ENCODE measurements around the gene NSG1. TPM values are rescaled to one million over a fixed set of nuclear protein-coding genes. Genes with fewer than 3 reads are reported as not detected.
"Not testable (repeated sequence)": the region's sequence is repeated elsewhere in the genome, so short reads cannot be mapped to it uniquely, and the experiment has no call there.

The NSG1 gene
- total and polyA plus RNA-seq, 7 donors: 1.4 to 9.6 (median 3.8) TPM

DNA sequence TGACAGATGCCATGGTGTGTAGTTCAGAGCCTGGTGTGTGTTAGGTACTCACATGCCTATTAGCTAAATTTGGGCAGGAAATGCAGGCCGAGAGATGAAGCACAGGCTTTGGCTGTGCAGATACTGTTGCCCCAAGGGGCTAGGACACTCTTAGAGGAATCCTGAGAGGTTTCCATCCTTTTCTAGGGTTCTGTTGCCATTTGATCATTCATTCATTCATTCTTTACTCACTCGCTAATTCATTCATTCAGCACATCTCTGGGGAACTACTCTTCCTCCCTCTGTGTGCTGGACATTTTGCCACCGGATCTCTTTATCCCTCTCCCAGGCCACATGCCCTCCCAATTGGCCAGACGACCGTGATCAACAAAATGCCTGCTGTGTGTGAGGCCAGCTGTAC is 43.9 kb upstream of the NSG1 start:
- Histone ChIP-seq H3K27ac (no peak overlapping the region), H3K4me1 (no peaks in the 10 kb centered on the region), H3K27me3 (no peaks in the 10 kb centered on the region), H3K36me3 (no peaks in the 10 kb centered on the region), H3K4me3 (no peak overlapping the region), H3K9me3 (no peaks in the 10 kb centered on the region)
- no peak for DNase-seq
- intact Hi-C loops (cut with DNase I): no loop called here
- 80 to 82% methylated on average over 5 of the region's 5 CpGs for WGBS, 2 donors
- TF ChIP-seq POLR2A (IDR thresholded peaks at IDR 0.05) (no peak), EP300 (IDR thresholded peaks at IDR 0.05) (no peak), POLR2AphosphoS5 (IDR thresholded peaks at IDR 0.05) (no peak)
- TF ChIP-seq, protein P1, sequence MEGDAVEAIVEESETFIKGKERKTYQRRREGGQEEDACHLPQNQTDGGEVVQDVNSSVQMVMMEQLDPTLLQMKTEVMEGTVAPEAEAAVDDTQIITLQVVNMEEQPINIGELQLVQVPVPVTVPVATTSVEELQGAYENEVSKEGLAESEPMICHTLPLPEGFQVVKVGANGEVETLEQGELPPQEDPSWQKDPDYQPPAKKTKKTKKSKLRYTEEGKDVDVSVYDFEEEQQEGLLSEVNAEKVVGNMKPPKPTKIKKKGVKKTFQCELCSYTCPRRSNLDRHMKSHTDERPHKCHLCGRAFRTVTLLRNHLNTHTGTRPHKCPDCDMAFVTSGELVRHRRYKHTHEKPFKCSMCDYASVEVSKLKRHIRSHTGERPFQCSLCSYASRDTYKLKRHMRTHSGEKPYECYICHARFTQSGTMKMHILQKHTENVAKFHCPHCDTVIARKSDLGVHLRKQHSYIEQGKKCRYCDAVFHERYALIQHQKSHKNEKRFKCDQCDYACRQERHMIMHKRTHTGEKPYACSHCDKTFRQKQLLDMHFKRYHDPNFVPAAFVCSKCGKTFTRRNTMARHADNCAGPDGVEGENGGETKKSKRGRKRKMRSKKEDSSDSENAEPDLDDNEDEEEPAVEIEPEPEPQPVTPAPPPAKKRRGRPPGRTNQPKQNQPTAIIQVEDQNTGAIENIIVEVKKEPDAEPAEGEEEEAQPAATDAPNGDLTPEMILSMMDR (IDR thresholded peaks at IDR 0.05): no peak

DNA sequence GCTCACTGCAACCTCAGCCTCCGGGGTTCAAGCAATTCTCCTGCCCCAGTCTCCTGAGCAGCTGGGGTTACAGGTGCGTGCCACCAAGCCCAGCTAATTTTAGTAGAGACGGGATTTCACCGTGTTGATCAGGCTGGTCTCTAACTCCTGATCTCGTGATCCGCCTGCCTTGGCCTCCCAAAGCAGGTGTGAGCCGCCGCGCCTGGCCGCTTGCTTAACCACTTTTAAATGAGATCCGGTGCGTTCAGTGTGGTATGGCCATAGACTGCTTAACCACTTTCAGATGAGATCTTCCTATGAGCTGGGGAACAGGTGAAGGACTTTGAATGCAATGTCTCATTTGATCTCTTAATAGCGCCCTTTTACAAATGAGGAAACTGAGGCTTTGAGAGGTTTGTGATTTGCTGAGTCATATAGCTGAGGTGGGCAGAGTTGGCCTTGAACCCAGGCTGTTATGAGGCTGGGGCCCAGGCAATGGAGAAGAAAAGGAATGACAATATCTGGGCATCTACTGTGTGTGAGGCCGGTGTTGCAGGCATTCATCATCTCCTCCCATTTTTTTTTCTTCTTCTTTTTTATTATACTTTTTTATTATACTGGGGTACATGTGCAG is 41.9 kb upstream of the NSG1 start:
- H3K27ac ChIP-seq: no peak overlapping the region
- H3K36me3 ChIP-seq: no peaks in the 10 kb centered on the region
- intact Hi-C loops (cut with DNase I): no loop called here
- WGBS, 2 donors: 69 to 80% methylated on average over 14 of the region's 14 CpGs
- H3K4me1 ChIP-seq: no peaks in the 10 kb centered on the region
- DNase-seq: no peak
- H3K4me3 ChIP-seq: no peak overlapping the region
- H3K9me3 ChIP-seq: no peaks in the 10 kb centered on the region
- no peak for TF ChIP-seq POLR2AphosphoS5 (IDR thresholded peaks at IDR 0.05)
- TF ChIP-seq, protein P1 (IDR thresholded peaks at IDR 0.05): no peak
- no peak for TF ChIP-seq EP300 (IDR thresholded peaks at IDR 0.05)
- TF ChIP-seq POLR2A (IDR thresholded peaks at IDR 0.05): no peak
- H3K27me3 ChIP-seq: no peaks in the 10 kb centered on the region

DNA sequence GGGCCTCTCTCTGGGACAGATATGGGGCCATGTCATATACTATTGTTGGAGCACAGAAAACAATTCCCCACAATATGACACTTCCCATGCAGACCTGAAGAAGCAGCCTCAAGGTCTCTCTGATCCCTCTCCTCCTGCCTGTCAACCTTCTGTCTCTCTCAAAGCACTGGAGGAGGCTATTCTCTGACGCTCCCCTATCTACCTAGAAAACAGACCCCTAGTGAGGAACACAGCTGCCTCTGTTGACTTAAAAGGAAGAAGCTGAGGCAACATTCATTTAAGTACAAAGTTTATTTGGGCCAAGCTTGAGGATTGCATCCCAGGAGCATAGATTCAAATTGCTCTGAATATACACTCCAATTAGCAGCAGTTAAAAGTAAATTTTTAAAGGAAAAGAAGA is 39.3 kb upstream of the NSG1 start:
- no peak overlapping the region for H3K27ac ChIP-seq
- TF ChIP-seq POLR2AphosphoS5 (IDR thresholded peaks at IDR 0.05) (no peak), EP300 (IDR thresholded peaks at IDR 0.05) (no peak), POLR2A (IDR thresholded peaks at IDR 0.05) (no peak)
- TF ChIP-seq, protein P1 (IDR thresholded peaks at IDR 0.05): no peak
- 25 to 29% methylated on average over 1 of the region's 1 CpG for WGBS, 2 donors

DNA sequence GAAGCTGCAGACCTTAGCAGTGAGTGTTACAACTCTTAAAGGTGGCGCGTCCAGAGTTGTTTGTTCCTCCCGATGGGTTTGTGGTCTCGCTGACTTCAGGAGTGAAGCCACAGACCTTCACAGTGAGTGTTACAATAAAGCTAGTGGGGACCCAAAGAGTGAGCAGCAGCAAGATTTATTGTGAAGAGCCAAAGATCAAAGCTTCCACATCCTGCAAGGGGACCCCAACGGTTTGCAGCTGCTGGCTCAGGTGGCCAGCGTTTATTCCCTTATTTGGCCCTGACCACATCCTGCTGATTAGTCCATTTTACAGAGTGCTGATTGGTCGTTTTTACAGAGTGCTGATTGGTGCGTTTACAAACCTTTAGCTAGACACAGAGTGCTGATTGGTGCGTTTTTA is 38.3 kb upstream of the NSG1 start:
- DNase-seq; H3K9me3 ChIP-seq; H3K4me1 ChIP-seq; H3K27me3 ChIP-seq; H3K36me3 ChIP-seq; intact Hi-C loops (cut with DNase I); H3K27ac ChIP-seq; H3K4me3 ChIP-seq: not testable (repeated sequence)
- 65 to 71% methylated on average over 9 of the region's 9 CpGs for WGBS, 2 donors

More for the DNA sequence above, 39.3 kb upstream of the NSG1 start:
- H3K4me1 ChIP-seq: no peaks in the 10 kb centered on the region
- H3K4me3 ChIP-seq: no peak overlapping the region
- no peak for DNase-seq
- H3K9me3 ChIP-seq: no peaks in the 10 kb centered on the region
- H3K36me3 ChIP-seq: no peaks in the 10 kb centered on the region
- H3K27me3 ChIP-seq: no peaks in the 10 kb centered on the region
- intact Hi-C loops (cut with DNase I): no loop called here

DNA sequence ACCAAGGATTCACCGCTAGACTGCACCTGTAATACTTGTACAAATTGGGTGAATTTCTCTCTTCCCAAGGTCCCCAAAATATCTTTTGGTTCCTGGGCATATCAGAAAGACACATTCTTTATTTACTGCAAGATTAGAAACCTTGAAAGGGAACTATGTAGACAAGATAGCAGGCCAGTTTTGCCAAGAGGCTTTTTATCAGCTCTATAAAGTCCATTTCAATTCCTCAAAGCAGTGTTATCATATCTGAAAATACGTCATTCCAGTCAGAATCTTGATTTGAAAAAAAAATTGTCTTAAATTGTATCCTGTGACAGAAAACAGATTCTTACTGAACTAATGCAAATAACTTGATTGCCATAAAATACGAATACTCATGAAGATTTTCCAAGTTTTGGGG is 37.0 kb upstream of the NSG1 start:
- H3K4me1 ChIP-seq: no peaks in the 10 kb centered on the region
- no peaks in the 10 kb centered on the region for H3K36me3 ChIP-seq
- H3K9me3 ChIP-seq: no peaks in the 10 kb centered on the region
- intact Hi-C loops (cut with DNase I): no loop called here
- no peak for TF ChIP-seq POLR2AphosphoS5 (IDR thresholded peaks at IDR 0.05)
- TF ChIP-seq EP300 (IDR thresholded peaks at IDR 0.05): no peak
- TF ChIP-seq, protein P1 (IDR thresholded peaks at IDR 0.05): no peak
- 77 to 90% methylated on average over 3 of the region's 3 CpGs for WGBS, 2 donors
- no peak overlapping the region for H3K27ac ChIP-seq
- no peaks in the 10 kb centered on the region for H3K27me3 ChIP-seq
- H3K4me3 ChIP-seq: no peak overlapping the region
- no peak for DNase-seq

All from sigmoid colon (tissue), 7 donors.